ENCODE results near the gene ADCY10. TPM values are rescaled to one million over a fixed set of nuclear protein-coding genes. Genes with fewer than 3 reads are reported as not detected.
A peak's percentile ranks its signal among the peaks of the same experiment; 100 is the strongest.

ADCY10 gene
- total and polyA plus RNA-seq, 9 of the 15 experiments (the other 6 are each of a cell fraction or from before 2014, with no cell fraction given) = 0.08 to 0.86 (median 0.22) TPM

DNA sequence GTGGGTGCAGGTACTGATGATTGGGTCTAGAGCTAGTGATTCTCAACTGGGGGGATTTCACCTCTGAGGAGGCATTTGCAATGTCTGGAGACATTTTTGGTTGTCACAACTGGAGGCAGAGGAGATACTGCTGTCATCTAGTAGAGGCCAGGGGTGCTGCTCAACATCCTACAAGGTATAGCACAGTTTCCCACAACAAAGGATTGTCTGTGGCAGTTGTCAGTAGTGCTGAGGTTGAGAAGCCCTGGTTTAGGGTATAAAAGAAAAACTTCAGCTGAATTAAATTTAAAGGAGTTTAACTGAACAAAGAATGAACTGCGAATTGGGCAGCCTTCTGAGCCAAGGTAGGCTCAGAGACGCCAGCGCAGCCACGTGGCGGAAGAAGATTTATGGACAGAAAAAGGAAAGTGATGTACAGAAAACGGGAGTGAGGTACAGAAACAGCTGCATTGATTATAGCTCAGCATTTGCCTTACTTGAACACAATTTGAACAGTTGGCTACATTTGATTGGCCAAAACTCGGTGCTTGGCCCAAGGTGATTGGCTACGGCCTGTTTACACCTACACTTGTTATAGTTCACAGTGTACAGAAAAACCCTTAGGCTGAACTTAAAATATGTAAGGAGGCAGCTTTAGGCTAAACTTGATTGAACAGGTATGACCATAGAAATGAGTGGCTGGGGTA is 151.7 kb downstream of the ADCY10 start (continued):
- TF ChIP-seq EP400 (IDR thresholded peaks at IDR 0.05) (0 out of 2 replicates have a peak, but pooled peaks have one; percentile 24), MBD2 (IDR thresholded peaks at IDR 0.05; ENCODE audit: borderline replicate concordance, low read depth) (0 out of 2 replicates have a peak, but pooled peaks have one; percentile 16), L3MBTL2 (IDR thresholded peaks at IDR 0.05) (peak; percentile 25; the same call in 1 of the 2 replicates), ZNF589 (CRISPR knock-in tag; IDR thresholded peaks at IDR 0.05; ENCODE audit: low read depth) (no peak), ZNF551 (CRISPR knock-in tag; IDR thresholded peaks at IDR 0.05) (no peak)
- TF ChIP-seq, protein P1, sequence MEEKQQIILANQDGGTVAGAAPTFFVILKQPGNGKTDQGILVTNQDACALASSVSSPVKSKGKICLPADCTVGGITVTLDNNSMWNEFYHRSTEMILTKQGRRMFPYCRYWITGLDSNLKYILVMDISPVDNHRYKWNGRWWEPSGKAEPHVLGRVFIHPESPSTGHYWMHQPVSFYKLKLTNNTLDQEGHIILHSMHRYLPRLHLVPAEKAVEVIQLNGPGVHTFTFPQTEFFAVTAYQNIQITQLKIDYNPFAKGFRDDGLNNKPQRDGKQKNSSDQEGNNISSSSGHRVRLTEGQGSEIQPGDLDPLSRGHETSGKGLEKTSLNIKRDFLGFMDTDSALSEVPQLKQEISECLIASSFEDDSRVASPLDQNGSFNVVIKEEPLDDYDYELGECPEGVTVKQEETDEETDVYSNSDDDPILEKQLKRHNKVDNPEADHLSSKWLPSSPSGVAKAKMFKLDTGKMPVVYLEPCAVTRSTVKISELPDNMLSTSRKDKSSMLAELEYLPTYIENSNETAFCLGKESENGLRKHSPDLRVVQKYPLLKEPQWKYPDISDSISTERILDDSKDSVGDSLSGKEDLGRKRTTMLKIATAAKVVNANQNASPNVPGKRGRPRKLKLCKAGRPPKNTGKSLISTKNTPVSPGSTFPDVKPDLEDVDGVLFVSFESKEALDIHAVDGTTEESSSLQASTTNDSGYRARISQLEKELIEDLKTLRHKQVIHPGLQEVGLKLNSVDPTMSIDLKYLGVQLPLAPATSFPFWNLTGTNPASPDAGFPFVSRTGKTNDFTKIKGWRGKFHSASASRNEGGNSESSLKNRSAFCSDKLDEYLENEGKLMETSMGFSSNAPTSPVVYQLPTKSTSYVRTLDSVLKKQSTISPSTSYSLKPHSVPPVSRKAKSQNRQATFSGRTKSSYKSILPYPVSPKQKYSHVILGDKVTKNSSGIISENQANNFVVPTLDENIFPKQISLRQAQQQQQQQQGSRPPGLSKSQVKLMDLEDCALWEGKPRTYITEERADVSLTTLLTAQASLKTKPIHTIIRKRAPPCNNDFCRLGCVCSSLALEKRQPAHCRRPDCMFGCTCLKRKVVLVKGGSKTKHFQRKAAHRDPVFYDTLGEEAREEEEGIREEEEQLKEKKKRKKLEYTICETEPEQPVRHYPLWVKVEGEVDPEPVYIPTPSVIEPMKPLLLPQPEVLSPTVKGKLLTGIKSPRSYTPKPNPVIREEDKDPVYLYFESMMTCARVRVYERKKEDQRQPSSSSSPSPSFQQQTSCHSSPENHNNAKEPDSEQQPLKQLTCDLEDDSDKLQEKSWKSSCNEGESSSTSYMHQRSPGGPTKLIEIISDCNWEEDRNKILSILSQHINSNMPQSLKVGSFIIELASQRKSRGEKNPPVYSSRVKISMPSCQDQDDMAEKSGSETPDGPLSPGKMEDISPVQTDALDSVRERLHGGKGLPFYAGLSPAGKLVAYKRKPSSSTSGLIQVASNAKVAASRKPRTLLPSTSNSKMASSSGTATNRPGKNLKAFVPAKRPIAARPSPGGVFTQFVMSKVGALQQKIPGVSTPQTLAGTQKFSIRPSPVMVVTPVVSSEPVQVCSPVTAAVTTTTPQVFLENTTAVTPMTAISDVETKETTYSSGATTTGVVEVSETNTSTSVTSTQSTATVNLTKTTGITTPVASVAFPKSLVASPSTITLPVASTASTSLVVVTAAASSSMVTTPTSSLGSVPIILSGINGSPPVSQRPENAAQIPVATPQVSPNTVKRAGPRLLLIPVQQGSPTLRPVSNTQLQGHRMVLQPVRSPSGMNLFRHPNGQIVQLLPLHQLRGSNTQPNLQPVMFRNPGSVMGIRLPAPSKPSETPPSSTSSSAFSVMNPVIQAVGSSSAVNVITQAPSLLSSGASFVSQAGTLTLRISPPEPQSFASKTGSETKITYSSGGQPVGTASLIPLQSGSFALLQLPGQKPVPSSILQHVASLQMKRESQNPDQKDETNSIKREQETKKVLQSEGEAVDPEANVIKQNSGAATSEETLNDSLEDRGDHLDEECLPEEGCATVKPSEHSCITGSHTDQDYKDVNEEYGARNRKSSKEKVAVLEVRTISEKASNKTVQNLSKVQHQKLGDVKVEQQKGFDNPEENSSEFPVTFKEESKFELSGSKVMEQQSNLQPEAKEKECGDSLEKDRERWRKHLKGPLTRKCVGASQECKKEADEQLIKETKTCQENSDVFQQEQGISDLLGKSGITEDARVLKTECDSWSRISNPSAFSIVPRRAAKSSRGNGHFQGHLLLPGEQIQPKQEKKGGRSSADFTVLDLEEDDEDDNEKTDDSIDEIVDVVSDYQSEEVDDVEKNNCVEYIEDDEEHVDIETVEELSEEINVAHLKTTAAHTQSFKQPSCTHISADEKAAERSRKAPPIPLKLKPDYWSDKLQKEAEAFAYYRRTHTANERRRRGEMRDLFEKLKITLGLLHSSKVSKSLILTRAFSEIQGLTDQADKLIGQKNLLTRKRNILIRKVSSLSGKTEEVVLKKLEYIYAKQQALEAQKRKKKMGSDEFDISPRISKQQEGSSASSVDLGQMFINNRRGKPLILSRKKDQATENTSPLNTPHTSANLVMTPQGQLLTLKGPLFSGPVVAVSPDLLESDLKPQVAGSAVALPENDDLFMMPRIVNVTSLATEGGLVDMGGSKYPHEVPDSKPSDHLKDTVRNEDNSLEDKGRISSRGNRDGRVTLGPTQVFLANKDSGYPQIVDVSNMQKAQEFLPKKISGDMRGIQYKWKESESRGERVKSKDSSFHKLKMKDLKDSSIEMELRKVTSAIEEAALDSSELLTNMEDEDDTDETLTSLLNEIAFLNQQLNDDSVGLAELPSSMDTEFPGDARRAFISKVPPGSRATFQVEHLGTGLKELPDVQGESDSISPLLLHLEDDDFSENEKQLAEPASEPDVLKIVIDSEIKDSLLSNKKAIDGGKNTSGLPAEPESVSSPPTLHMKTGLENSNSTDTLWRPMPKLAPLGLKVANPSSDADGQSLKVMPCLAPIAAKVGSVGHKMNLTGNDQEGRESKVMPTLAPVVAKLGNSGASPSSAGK (IDR thresholded peaks at IDR 0.05) = peak; percentile 32; the same call in 1 of the 2 replicates
- TF ChIP-seq, protein P2, sequence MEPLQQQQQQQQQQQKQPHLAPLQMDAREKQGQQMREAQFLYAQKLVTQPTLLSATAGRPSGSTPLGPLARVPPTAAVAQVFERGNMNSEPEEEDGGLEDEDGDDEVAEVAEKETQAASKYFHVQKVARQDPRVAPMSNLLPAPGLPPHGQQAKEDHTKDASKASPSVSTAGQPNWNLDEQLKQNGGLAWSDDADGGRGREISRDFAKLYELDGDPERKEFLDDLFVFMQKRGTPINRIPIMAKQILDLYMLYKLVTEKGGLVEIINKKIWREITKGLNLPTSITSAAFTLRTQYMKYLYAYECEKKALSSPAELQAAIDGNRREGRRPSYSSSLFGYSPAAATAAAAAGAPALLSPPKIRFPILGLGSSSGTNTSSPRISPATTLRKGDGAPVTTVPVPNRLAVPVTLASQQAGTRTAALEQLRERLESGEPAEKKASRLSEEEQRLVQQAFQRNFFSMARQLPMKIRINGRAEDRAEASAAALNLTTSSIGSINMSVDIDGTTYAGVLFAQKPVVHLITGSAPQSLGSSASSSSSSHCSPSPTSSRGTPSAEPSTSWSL (CRISPR knock-in tag; IDR thresholded peaks at IDR 0.05; ENCODE audit: borderline replicate concordance) = no peak
- TF ChIP-seq, protein P3, sequence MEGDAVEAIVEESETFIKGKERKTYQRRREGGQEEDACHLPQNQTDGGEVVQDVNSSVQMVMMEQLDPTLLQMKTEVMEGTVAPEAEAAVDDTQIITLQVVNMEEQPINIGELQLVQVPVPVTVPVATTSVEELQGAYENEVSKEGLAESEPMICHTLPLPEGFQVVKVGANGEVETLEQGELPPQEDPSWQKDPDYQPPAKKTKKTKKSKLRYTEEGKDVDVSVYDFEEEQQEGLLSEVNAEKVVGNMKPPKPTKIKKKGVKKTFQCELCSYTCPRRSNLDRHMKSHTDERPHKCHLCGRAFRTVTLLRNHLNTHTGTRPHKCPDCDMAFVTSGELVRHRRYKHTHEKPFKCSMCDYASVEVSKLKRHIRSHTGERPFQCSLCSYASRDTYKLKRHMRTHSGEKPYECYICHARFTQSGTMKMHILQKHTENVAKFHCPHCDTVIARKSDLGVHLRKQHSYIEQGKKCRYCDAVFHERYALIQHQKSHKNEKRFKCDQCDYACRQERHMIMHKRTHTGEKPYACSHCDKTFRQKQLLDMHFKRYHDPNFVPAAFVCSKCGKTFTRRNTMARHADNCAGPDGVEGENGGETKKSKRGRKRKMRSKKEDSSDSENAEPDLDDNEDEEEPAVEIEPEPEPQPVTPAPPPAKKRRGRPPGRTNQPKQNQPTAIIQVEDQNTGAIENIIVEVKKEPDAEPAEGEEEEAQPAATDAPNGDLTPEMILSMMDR (IDR thresholded peaks at IDR 0.05 in 2 of 3, conservative IDR thresholded peaks at IDR 0.05 in 1 of 3; ENCODE audit: insufficient read depth in 2 of 3, low read depth in 1 of 3, low read length in 3 of 3) = 0 out of 6 replicates have a peak, but pooled peaks of 1 of the 3 experiments have one; percentile 9
